Activated gamma-delta T cell (primary cell): ENCODE results near the gene SRSF2.
"Not testable (repeated sequence)": the region's sequence is repeated elsewhere in the genome, so short reads cannot be mapped to it uniquely, and the experiment has no call there.

Source experiments
- DNase-seq: peaks from one replicate; lab custom pipeline; 2025; lab: John Stamatoyannopoulos, UW

Gene SRSF2

DNA sequence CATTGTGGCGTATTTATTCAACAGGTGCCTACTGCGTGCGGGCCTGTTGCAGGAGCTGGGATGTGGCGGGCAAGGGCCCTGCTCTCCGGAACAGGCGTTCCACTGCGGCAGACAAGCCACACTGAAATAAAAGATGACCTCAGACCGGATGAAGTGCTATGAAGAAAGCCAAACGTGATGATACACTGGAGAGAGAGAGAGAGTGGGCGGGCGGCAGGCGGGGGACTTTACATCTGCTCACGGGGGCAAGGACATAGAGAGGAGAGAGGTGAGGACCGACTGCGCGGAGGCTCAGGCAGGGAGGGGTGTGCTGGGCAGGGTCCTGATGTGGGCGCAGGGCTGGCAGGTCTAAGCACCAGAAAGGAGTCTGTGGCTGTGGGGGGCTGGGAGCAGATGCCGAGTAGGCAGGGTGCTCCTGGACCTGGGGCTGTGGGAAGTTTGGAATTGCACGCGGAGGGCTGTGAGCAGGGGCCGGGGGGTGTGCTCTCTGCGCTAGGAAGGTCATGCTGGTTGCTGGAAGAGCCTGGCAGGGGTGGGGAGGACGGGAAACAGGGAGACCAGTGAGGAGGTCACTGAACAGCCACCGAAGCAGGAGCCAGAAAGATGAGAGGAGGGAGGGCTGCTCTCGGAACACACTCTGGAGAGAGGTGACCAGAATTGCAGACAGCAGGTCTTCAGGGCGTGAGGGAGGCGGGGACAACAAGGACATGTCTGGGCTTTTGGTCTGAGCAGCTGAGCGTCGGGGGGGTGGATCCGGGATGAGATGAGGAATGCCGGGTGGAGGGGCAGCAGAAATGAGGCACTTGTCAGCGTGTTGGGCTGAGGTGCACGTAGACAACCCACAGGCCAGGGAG is 36.3 kb downstream of the SRSF2 start:
- DNase-seq, result no peak

DNA sequence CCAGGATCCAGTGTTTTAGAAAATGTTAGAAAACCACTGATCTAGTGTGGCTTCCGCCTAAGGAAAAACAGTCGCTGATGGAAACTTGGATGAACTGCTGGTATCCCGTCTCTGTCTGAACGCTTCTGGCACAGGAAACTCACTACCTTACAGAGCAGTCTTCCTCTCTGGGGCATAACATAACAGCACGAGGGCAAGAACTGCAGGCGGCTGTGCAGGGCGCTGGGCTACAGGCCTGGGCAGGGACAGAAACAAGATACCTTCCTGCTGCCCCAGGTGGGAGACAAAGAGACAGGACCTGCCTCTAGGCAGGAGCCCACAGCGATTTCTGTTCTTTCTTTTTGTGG is 36.9 kb downstream of the SRSF2 start:
- DNase-seq, result no peak

DNA sequence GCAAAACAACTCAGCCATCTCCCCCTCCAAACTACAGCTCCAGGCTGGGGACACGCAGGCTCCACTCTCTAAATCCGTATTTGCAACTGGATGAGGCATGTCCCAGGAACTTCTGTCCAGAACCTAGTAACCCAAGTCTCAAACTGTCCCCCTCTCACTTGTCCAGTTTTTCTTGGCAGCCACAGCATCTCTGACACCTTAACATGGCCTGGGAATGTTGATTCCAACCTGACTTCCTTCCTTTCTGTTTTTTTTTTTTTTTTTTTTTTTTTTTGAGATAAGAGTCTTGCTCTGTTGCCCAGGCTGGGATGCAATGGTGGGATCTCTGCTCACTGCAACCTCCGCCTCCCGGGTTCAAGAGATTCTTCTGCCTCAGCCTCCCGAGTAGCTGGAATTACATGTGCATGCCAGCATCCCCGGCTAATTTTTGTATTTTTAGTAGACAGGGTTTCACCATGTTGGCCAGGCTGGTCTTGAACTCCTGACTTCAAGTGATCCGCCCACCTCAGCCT is 38.6 kb downstream of the SRSF2 start:
- DNase-seq, result not testable (repeated sequence)

DNA sequence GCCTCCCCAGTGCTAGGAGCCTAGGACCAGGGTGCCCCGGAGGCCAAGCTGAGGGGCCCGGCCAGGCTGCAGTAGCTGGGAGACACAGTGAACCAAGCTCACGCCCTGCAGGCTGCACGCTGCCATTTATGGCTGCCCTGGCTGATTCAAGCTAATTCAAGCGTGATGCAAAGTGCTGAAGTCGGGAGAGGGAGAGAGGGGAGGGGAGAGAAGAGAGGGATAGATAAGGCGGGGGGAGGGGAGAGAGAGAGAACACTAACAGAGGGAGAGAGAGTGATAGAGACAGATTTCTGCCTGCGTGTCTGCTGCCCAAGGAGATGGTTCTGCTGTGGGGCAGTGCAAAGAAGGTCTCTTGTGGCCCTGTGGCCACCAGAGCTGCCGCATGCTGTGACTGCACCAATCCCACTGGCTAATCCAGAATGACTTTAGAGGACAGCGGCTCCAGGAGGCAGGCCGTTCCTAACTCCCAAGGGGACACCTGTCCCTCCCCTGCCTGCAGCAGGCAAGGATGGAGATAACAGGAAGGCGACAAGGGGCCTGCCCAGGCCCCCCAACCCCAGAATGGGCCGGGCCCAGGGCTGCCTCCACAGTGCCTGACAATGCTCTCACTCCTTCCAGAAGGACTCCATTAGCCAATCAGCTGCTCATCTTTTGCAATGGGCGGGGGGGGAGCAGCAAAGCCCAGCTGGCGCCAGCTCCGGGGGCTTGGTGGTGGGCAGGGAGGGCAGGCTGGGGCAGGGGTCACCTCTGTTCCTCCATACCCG is 39.2 kb downstream of the SRSF2 start:
- no peak for DNase-seq

DNA sequence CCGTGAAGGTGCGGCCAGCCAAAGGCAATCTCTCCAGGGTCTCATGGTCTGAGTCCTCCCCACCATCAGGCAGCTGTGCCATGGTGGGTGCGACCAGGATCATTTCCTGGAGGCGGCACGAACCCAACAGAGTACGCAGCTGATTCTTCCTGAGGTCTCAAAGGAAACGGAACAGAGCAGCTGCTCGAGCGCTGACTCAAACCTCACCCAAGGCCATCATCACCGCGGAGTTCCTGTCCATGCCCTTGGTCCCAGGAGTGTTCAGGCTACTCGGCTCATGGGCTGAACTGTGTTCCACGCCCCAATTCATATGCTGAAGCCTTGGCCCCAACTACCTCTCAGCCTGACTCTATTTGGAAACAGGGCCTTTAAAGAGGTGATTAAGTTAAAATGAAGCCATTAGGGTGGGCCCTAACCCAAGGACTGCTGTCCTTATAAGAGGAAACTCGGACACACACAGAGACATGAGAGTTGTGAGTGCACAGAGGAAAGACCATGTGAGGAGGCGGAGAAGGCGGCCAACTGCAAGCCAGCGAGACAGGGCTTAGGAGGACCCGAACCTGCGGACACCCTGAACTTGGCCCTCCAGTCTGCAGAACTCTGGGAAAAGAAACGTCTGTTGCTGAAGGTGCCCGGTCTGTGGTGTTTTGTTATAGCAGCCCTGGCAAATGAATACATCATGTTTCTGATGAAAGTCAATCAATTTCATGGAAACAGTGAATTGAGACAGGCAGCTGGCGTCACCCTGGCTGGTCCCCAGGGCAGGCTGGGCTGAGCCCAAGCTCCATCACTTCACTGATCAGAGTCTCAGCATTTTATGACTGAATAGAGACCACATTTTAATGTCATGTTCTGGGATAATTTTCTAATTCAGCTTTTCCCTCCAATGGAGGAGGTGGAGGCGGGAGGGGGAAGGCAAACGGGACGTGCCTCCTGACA is 40.1 kb downstream of the SRSF2 start:
- no peak for DNase-seq

DNA sequence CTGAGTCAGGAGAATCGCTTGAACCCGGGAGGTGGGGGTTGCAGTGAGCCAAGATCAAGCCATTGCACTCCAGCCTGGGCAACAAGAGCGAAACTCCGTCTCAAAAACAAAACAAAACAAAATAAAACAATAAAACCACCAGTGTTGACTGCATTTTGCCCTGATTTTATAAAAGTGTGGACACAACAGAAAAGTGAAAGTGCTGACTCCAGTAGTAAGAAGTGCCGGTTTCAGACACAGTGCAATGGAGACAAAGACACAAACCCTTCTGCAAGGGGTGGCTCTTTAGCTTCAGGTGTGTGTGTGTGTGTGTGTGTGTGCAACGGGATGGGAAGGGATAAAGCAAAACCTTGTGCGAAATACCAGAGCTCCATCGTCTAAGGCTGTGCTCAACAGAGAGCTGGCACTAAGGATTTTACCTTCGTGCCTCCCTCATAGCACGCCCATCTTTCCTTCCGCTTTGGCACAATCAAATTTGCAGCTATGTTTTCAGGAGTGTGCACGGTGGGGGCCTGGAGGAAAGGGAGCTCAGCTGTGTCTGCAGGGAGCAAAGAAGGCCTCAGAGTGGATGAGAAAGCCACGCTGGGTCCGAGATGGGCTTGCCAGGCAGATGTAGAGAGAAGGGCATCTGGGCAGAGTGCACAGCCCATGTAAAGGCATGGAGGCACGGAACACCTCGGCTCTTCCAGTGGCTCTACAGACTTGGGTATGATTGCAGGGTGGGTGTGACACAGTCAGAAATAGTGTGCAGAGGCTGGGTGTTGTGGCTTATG is 41.9 kb downstream of the SRSF2 start:
- no peak for DNase-seq

DNA sequence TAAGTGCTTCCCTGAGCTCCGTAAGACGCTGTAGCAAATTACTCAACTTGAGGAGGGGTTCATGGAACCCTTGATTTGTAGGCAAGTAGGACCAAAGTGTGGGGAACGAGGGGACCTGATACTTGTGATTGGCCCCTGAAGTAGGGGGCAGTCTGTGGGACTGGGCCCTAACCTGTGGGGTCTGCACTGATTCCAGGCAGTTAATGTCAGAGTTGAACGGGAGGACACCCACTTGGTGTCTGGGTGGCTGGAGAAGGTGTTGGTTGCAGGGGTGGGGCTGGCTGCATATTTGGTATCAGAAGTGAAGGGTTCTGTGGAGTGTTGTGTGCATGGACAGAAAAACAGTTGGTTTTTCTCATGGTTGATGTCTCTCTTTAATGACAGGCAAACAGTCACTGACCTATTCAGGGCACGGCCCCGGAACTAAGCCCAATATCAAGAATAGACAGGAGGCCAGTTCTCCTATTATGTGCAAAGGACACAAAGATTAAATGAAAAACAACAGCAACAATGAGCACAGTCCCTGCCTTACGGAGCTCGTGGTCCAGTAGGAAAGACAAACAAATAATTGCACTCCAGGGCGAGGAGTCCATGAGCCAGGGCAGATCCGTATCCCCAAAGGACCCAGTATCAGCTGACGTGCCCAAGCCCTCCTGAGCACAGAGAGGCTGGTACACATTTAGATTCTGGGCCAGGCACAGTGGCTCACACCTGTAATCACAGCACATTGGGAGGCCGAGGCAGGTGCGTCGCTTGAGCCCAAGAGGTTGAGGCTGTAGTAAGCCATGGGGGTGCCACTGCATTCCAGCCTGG is 45.5 kb downstream of the SRSF2 start:
- no peak for DNase-seq

DNA sequence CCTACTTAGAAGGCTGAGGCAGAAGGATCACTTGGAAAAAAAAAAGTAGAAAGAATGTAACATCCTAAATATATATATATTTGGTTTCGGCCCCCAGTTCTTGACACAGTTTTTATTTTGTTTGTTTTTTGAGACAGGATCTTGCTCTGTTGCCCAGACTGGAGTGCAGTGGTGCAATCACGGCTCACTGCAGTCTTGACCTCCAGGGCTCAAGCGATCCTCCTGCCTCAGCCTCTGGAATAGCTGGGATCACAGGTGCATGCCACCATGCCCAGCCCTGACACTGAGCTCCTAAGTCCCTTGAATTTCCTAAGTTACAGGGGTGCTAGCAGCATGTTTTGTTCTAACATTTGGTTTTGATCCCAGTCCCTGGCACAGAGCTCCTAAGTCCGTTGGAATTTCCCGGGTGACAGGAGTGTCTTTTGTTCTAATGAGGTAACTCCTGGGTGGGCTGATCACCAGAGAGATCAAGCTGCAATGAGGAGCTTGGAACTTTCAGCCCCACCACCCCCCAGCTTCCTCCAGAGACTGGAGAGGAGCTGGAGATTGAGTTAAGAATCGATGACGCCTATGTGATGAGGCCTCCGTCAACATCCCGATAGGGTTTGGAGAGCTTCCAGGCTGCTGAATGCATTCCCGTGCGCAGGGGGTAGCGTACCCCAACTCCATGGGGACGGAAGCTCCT is 46.4 kb downstream of the SRSF2 start:
- no peak for DNase-seq

DNA sequence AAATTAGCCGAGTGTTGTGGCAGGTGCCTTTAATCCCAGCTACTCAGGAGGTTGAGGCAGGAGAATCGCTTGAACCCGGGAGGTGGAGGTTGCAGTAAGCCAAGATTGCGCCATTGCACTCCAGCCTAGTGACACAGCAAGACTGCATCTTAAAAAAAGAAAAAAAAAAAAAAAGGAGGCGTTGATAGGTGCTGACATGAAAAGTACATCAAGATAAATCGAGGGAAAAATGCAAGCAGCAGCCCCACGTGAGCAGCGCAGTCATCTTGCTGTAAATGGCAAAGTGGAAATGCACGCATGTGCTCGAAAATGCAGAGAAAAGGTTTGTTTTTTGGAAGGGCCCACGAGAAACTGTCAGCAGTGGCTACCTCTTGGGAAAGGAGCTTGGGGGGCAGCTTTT is 47.3 kb downstream of the SRSF2 start:
- no peak for DNase-seq

DNA sequence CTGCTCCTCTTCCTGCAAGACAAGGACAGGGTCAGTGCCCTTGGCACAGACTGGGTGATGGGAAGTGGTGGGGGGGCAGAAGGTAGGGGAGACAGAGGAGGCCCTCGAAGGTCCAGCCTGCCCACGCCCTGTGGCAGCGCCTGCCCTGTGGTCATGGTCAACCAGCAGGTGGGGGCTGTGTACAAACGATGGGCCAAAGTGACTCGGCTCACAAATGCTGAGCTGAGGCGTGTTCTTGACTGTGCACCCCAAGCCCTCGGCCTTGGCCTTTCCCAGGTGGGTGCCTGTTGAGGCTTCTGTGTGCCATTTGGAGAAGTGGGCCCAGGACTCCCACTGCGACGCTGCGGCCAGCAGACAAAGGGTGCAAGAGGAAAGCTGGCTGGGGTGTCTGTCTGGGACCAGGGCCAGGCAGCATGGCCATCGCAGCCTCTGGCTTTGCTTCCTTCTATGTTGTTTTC is 48.9 kb downstream of the SRSF2 start:
- DNase-seq, result no peak

DNA sequence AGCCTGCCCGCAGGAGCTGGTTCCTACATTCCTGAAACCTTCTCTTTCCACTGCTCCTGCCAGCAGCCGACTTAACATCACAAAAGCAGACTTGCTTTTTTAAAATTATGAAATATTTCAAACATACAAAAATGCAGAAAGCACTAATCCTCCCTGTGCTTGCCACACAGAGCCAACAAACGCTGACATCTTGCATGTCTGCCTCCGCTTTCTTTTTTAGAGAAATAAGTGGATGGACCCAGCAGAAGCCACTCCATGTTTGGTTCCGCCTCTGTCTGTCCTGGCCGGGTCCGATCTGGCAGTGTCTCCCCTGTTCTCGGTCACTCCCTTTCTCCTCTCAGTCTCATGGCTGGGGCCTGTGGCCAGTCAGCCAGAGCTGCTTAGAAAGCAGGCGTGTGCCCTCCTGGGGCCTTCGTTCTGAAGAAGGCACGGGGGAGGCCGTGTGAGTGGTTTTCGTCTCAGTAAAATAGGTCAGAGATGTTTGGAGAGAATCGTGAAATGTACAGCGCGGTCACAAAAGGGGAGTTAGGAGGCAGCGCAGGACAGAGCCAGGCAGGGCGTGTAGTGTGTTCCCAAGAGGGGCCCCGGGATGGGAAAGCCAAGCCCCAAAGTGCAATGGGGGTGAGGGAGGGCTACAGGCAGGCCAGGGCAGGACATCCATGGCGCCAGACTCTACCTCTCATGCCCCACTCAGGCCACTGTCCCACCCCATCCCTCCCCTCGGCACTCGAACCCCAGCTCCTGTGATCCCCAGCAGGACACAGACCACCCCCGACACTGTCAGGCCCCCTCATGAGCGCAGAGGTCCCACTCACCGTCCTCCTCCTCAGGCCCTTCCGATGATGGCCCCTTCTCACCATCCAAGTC is 49.6 kb downstream of the SRSF2 start:
- no peak for DNase-seq

DNA sequence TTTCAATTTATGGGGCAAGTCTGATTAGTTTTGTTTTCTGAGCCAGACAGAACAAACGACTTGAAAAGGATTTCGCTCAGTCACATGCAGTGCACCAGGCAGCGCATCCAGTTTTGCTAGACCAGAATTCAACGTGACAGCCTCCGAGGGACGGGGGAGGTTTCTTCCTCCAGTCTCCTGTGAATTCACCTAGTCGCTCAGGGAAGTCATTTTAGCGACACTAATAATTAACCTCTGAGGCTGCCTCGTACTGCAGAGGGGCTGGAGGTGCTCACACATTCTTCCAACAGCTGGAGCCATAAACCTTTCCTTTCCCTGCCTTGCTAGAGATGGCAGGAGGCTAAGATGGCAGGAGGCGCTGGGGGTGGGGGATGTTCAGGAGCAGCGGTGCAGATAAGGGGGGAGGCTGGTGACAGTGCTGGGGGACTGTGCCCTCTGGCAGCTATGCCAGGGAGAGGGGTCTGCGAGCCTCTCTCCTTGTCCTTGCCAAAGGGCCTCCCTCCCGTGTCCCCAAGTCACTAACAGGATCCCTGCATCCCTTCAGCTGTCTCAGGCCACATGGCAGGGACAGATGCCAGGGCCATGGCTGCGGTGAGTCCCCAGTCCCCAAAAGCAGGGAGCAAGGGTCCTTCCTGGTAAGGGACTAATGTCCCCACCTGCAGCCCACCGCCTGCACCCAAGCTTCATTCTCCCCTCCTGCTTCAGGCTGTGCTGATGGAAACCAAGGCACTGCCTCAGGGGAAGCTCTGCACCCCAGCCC is 50.4 kb downstream of the SRSF2 start:
- no peak for DNase-seq

DNA sequence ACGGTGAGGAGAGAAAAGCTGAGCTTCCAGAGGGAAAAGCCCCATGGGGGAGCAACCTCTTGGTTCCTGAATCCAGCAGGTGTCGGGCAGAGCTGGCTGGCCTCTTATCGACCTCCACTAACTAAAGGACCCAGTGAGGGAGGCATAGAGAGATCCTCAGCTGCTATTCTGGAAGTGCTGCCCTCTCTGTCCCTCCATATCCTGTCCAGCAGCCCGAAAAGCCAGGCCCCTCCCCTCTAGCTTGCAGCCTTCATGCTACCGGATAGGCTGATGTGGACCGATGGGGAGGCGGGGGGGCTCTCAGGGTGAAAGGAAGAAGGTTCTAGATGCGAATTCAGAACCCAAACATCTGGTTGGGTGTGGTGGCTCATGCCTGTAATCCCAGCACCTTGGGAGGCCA is 51.3 kb downstream of the SRSF2 start:
- no peak for DNase-seq

DNA sequence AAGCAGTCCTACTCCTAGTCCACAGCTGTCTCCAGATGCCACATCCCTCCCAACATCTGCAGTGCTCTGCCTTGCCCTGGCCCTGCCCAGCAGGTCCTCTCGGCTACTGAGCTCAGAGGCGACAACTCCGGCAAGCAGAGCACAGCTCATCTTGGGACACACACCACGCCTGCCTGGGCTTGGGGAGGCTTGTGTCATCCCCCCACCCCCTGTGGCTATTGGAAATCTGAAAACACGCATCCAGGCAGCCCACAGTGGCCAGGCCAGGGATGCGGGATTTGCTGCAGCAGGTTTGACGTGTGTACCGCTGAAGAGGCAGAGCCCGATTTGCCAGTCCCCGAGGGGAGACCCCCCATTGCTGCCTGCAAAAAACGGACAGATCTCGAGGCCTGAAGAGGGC is 51.8 kb downstream of the SRSF2 start:
- no peak for DNase-seq

DNA sequence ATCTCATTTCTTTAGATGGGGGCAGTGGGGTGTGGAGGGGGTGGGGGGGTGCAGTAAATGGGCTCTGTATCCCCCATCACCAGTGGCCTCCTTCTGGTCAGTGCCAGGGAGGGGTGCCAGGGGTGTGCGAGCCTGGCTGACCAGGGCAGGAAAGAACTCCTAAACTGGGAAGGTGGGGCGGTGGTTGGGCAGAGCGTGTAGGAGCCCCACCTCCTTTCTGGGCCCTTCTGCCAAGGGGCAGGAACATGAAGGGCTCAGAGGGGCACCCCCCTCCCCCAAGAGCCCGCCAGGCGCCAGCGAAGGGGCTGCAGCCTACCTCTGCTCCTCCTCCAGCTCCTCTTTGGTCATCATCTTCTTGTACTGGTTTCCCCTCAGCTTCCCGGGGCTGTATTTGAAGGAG is 52.4 kb downstream of the SRSF2 start:
- DNase-seq, result no peak
